ENCODE results near the gene RXFP2.

Gene RXFP2

DNA sequence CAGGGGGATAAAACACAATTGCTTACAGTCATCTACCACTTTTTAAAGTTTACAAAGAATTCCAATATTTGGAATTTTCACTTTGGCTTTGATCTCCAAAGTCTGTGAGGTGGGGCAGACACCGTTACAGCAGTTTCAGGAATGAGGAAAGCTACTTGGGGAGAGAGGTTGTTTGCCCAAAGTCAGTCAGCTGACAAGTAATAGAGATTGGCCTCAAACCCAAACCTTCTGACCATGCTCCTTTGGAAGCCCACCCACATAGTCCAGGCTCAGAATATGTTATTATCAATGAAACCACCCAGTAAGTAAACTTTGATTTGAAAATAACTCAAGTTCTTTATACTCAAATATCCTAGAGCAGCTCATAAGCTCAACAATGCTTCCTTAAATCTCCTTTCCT, 29.0 kb downstream of the RXFP2 start:
- DNase-seq, result no peak

DNA sequence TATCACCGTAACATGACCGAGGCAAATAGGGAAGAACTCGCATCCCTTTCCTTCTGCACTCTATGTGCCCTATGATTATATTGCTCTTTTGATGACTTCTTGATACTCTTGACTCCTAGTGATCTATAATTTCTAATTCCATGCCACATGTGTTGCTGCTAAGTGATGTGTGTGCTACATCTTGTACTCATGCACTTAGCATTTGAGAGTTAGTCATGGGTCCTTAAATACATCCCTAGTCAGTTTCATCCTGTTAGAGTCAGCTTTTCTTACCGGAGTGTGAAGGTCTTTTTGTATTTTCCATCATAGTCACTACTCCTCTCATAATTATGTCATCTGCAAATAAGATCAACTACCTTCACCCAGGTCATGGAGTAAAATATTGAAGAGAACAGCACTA, 30.2 kb downstream of the RXFP2 start:
- DNase-seq, result no peak

DNA sequence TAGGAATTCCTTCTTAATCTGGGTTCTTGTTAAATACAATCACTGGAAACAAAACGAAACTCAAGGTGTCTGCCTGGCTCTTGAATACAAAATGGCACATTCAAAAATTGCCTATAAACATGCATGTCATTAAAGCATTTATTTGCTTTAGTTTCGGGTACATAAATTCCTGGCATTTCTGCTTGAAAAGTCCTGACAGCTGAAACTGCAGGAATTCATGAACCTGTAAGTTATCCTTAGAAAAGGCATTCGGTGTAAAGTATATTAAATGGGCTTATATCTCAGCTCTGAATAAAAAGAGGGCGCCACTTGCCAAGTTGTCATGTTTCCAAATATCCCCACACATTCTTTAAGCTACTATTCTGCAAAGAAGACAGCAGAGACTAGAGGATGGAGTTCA, 32.9 kb downstream of the RXFP2 start:
- DNase-seq, result no peak

DNA sequence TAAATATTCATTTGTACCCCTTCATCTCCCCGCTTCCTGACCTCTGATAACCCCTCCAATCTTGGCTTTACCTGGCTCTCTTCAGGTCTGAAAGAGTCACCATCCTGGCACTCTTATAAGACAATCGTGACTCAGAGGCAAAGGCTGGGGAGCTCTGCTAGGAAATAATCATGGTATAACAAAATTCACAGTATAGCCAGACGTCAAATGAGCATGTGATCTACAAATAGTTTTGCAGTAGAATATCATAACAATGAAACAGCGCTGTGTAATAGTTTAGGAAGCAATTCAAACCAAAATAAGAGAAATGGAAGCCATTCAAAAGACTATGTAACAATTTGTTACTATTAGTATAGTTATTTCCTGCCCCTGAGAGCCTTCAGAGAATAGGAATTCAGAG, 34.2 kb downstream of the RXFP2 start:
- no peak for DNase-seq

DNA sequence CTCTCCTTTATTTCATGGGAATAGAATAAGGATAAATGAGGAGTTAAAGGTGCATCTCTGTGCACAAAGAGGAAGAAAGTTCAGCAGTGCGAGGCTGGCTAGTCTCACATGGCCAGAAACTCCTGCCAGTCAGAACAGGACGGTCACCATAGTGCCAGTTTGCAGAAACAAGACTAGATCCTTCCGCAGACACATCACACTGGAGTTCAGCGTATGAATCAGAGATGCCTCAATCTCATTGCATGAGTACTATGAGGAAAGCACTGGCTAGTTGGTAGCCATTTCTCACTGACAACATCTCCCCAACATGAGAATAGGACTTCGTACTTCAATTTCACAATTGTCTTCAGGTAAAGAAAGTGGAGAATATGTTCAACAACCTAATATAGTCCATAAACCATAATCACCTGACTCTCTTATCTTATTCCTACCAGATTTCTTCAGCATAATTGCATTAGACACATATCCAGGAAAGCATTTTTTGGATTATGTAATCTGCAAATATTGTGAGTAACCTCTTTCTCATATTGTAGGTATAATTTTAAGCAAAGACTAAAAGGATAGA, 34.9 kb downstream of the RXFP2 start:
- no peak for DNase-seq

DNA sequence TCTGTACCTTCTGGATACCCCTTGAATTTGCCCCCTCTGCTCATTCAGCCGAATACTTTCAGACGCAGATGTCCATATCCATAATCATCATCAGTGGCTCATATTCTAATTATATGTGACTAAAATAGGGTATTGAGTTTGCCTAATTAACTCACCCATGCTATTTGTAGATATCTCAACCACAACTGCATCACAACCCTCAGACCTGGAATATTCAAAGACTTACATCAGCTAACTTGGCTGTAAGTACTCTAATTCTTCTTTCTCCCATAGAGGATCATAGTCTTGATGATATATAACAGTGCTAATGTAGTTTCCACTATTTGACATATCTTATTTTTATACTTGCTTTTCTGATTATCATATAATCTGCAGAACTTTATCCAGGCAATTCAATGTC, 35.8 kb downstream of the RXFP2 start:
- no peak for DNase-seq

DNA sequence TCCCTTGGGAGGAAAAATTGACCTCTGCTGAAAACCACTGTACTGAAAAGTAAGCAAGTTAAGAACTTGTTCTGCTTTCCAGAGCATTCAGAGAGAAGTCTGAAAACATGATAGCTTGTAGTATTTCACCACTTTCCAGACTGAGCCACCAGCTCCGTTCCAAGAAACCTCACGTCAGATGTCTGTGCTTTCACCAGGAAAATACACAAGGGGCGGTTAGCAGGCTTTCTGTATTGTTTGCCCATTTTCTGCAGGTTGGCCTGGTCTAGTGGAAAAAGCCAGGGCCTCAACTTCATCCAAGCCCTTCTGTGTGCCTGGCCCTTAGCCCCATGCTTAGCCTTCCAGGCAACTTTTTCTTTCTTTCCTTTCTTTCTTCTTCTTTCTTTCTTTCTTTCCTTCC, 36.4 kb downstream of the RXFP2 start:
- no peak for DNase-seq

DNA sequence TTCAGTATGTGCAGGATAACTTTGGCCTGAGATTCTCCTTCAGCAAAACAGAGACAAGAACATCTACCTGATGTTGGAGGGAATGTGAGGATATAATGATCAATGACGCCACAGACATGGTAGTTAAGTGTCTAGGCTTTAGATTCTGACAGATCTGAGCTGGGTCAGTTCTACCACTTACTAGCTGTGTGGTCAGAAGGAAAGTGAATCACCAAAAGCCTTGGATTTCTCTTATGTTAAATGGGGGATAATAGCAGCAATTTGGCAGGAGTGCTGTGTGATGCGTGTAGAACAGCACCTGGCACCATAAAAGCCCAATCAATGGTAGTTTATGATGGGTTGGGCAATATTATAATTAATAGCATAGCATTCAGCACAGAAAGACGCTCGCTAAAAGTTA, 41.7 kb downstream of the RXFP2 start:
- no peak for DNase-seq

DNA sequence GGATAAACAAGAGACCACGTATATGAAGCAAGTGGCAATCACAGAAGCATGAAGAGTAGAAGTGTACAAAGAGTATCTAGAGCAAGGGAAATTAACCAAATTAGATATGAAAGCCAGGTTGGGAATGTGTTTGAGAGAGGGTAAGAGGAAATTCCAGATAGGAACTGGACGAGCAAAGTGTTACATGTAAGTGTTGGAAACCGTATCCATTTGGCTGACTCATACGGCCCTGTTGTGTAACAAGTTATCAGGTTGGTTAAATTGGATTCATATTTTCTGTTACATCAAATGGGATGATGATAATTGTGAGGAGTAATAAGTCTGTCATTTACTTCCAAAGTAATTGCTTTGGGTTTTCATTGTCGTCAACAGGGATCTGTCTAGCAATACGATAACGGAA, 46.7 kb downstream of the RXFP2 start:
- no peak for DNase-seq

DNA sequence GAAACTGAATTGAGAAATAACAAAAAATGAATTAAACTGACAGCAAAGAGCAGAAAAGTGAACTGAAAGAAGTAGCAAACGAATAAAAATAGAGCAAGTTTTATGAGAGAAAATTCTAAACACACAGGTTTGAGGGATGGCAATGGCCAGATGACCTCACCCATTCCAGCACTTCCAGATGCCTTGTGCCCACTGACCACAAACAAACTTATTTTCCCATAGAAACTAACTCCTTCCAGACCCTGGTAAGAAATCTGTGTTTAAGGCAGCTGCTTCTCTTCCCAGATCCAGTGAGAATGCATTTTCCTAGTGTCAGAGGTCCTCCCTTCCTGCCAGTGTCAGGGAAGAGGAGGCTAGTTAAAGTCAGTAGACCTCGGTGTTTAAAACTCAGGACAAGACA, 51.7 kb downstream of the RXFP2 start:
- DNase-seq, result no peak

DNA sequence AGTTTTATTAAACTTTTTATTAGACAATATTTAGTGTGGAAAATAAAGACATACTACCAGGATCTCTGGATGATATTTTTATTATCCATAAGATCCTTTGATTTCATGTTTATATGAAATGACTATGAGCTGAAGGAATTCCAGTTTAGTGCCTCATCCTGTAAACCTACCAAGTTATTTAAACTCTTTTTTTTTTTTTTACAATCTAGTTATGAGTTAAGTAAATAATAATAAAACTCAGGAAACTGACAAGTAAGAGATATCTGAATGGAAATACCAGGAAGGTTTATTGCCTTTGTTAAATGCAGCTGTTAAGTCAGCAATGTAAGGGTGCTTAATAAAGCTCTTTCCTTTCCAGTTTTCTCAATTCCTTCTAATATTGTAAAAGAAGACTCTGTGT, 53.9 kb downstream of the RXFP2 start:
- DNase-seq, result no peak

DNA sequence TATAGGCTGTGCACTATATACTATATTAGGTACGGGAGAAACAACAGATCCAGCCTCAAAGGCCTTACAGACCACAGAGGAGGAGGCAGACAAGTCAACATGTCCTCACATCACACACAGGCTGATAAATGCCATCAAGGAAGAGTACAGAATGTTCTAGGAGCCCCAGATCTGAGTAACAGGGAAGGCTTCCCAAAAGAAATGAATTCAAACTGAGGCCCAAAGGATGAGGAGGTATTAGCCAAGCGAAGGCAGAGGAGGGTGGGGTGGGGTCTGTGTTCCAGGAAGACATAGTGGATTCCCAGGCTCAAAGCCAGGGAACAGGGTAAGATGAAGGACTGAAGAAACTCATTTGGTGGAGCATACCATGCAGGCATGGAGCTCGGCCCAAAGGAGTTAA, 55.1 kb downstream of the RXFP2 start:
- no peak for DNase-seq

DNA sequence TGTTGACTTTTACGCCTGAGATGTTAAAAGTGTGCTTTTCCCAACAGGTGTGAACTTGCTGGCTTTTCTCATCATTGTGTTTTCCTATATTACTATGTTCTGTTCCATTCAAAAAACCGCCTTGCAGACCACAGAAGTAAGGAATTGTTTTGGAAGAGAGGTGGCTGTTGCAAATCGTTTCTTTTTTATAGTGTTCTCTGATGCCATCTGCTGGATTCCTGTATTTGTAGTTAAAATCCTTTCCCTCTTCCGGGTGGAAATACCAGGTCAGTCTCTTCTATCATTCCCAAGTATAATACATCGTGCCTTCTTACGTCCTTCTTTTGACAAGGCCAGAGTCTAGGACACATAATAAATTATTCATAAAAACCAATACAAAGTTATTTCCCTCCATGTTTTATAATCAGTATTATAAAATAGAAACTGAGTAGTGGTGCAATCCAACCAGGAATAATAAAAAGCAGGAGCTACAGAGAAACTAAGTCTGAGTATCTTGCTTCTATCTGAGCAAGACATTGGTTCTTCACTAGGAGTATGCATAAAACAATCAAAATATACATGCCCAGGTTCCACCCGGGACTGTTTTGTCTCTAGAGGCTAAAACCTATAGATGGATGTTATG, 57.9 kb downstream of the RXFP2 start:
- DNase-seq, result no peak

DNA sequence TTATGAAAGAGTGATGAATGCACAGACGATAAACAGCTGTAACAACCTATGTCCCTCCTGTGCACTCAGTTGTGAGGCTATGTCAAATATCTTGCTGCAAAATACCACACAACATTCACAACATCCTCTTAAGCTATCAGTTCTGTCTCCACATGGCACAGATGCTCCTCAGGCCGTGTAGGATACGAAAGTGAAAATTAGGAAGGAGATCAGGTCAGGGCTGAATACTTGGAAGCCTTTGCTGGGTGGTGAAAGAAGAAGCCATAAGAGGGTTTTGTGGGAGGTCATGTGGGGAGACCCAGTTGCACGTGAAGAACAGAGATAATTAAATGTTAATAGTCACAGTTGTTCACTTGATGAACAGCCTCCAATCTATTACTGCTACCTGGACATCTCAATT, 58.9 kb downstream of the RXFP2 start:
- no peak for DNase-seq

DNA sequence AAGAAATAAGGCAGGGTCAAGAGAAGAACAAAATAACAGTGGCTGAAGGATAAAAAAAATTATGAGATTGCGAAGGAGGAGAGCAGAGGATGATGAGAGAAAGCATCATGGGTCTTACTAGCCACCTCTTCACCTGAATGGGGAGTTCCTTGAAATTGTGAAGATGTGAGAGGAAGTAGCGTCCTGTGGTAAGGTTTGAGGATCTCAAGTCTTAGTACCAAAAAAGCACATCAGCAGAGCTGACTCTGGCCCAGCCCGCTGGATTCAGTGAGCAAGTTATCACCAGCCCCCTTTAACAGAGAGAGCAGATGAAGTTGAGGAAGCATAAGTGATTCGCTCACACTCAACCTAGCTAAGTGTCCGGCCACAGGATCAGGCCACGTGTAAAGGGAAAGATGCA, 61.8 kb downstream of the RXFP2 start:
- no peak for DNase-seq

DNA sequence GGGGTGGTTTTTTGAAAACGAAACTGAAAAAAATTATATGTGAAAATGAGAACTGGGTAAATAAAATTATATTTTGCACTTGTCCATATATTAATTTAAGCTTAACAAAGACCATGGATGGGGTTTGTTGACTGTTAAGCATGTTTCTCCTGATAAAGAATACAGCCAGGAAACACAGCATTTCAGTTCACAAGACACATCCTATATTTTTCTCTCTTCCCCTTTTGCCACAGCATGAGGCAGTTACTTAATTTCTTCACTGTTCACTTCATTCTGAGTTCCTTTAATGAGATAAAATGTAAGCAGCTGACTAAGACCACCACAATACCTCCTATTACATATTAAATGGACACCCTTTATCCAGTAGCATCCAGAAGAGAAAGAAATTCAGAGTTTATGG, 64.0 kb downstream of the RXFP2 start:
- no peak for DNase-seq

DNA sequence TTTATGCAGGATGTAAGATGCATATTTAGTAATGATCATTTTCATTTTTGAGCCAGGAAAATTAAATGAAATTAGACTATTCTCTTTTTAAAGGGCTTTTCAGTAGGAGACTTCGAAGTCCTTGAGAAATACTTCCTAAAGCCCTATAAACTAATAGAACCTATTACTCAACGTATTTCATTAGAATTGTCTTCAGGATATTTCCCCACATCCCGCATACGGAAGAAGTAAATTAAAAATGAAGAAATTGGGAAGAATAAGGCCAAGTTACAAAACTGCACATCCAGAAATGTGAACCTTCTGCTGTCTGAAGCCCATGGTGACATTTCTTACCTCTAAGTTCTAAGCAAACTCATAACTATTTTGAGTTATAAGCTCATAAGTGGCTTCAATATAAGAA, 66.5 kb downstream of the RXFP2 start:
- no peak for DNase-seq

DNA sequence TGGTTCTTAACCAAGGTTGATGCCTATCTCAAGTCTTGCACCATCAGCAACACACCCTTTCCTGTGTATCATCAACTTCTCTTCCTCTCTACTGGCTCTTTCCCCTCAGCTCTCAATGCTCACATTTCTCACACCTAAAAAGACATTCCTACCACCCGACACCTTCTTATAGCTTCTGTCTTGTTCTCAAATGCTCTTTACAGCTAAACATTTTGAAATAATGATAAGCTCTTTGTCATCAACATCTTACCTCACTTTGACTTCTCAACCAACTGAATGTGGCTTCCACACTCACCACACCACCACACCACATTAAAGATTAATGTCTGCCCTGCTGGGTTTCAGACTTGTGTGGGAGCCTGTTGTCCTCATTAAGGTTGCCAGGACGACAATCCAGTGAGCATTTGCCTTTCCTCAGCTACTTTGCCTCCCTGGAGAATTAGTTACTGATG, 67.8 kb downstream of the RXFP2 start:
- no peak for DNase-seq

DNA sequence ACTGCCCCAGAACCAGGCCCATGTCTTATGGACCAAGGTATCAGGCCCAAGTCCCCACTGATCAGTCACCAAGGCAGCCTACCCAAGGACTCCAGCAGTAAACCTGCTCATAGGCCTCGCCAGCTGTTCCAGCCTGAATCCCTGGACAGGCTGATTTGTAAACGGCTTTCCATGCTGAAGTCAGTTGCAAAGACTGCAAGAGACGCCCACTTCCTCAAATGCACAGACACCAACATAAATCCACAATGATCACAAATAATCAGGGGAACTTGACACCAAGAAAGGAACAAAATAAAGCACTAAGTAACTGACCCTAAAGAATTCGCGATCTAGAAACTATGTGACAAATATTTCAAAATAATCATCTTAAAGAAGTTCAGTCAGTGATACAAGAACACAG, 75.2 kb downstream of the RXFP2 start:
- no peak for DNase-seq

DNA sequence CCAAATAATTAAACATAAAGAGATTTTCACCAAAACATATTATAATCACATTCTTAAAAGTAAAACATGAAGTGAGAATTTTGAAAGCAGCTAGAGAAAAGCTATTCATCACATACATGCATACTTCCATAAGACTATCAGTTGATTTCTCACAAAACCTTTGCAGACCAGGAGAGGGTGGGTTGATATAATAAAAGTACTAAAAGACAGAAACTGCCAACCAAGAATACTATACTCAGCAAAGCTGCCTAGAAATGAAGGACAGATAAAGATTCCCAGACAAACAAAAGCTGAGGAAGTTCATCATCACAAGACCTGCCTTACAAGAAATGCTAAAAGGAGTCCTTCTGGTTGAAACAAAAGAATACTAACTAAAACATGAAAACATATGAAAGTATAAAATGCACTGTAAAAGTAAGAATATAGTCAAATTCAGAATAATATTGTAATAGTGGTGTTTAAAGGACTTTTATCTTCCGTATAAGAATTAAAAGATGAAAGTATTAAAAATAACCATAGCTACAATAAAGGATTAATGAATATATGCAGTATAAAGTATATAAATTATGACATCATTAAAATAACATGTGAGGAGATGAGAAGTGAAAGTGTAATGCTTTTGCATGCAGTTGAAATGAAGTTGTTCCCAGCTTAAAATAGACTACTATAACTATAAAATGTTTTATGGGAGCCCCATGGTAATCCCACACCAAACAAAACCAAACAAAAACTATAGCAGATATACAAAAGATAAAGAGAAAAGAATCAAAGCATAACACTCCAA, 76.2 kb downstream of the RXFP2 start:
- DNase-seq, result no peak

DNA sequence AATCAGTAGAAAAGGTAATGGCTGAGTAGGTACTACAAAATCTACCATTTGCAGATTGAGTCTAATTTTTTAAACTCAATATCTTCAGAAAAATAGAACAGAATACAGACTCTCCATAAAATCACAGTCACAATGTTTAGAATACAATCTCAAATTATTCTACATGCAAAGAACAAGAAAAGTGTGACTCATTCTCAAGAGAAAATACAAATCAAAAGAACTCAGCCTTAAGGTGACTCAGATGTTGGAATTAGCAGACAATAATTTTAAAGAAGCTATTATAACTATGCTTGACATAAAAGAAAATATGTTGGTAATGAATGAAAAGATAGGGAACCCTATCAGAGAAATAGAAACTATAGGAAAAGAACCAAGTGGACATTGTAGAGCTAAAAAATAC, 78.9 kb downstream of the RXFP2 start:
- no peak for DNase-seq

DNA sequence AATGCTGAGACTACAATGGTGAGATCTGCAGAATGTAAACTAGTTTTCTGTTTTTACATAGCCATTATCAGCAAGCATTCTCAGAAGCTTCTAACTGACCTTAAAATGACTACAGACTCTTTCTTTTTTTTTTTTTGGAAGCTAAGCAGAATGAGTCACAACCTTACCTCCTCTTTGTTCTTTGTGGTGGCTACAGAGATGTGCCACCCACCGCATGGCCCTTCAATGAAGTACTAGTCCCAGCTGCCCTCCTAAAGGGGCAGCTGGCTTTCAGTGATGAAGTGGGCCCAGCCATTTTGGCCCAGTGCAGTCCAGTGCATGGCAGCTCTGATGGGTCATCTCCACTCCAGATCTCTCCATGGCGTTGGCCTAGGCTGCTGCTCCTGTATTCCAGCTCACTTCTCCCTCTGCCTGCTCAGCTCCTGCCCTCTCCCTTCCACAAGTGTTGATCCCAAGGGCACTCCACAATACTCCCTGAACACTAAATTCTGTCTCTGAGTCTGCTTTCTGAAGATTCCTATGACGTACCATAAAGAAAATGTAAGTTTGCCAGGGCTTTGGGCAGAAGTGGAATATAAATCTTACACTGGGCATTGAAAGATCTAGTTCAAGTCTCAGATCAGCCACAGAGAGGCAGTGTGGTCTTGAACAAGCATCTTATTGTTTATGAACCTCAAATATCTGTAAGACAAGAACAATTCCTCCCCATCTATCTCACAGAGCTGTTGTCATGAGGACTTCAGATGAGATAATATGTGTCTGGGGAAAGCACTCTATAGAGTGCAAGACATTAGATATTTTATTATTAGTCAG, 85.6 kb downstream of the RXFP2 start:
- no peak for DNase-seq

DNA sequence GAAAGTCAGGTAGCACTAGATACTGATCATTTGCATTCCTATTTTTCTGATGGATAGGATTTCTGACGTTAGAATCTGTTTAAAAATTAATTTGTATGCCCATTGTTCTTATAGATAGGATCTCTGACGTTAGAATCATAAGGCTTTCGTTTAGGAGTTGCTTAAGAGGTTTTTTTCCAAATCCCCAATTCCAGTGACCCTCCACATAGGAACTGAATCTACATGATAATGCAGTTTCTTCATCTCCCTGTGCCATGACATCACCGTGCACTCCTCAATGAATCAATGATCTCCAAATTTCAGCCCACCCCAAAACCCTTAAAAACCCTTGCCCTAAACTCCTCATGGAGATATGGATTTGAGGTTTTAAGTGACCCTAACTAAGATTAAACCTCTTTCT, 87.2 kb downstream of the RXFP2 start:
- DNase-seq, result no peak

DNA sequence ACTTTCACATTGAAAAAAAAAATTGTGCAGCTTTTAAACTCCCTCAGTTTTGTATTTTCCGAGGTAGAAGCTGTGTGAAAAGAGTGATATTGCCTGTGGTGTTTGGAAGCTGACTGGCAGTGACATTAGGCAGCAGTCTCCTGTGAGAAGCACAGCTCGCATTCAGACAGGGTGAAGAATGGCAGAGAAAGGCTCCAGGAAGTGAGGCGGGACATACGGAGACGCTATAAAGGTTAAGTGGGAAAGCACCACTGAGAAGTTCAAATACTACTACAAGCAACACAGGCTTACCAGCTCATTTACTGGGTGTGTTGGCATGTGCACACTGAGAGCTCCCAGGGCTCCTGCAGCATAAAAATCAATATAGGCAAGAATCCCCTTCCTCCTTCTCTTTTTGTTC, 88.4 kb downstream of the RXFP2 start:
- DNase-seq, result no peak

Data from NCI-H446 (cell line).